HepG2 (cell line): ENCODE results near the gene ENDOD1. TPM values are rescaled to one million over a fixed set of nuclear protein-coding genes. Genes with fewer than 3 reads are reported as not detected.
A peak's percentile ranks its signal among the peaks of the same experiment; 100 is the strongest.

Experiments
- DR1 ChIP-seq: sonication (generic); formaldehyde crosslinking; IDR thresholded peaks from 2 replicates; pipeline ENCODE4 v1.8.0; 2021; ENCODE audit warnings: mild to moderate bottlenecking, missing genetic modification reagents, inconsistent platforms
- ERF ChIP-seq: IDR thresholded peaks from 2 replicates; pipeline ENCODE4 v1.6.1; 2018; ENCODE audit warnings: missing biosample characterization, missing genetic modification reagents
- ESRRA ChIP-seq: sonication (generic); formaldehyde crosslinking; IDR thresholded peaks from 2 replicates; pipeline ENCODE4 v1.5.1; 2020; ENCODE audit warnings: mild to moderate bottlenecking, low read depth, missing genetic modification reagents
- FOXP1 ChIP-seq, 2 experiments: fragments of 450-650 bp in 1 of 2; IDR thresholded peaks; 2 replicates each; pipeline ENCODE4 v1.6.1; 2017 to 2018; ENCODE audit warnings: antibody characterized with exemption in 1 of 2
- HDAC2 ChIP-seq: sonication (generic); formaldehyde crosslinking; IDR thresholded peaks from 2 replicates; pipeline ENCODE4 v1.4.0; 2020; ENCODE audit warnings: missing genetic modification reagents
- HOXA7 ChIP-seq: sonication (generic); formaldehyde crosslinking; IDR thresholded peaks from 2 replicates; pipeline ENCODE4 v1.8.1; 2022; ENCODE audit warnings: mild to moderate bottlenecking, missing genetic modification reagents, moderate library complexity
- REXO4 ChIP-seq: sonication (generic); formaldehyde crosslinking; IDR thresholded peaks from 2 replicates; pipeline ENCODE4 v1.8.0; 2022; ENCODE audit warnings: missing genetic modification reagents, mild to moderate bottlenecking, borderline replicate concordance
- ZFP62 ChIP-seq: sonication (generic); formaldehyde crosslinking; IDR thresholded peaks from 2 replicates; pipeline ENCODE4 v1.4.0; 2020; ENCODE audit warnings: missing genetic modification reagents
- ZNF124 ChIP-seq: sonication (generic); formaldehyde crosslinking; IDR thresholded peaks from 2 replicates; pipeline ENCODE4 v1.4.0; 2020; ENCODE audit warnings: missing genetic modification reagents
- ZNF644 ChIP-seq: IDR thresholded peaks from 2 replicates; pipeline ENCODE4 v1.6.1; 2016; ENCODE audit warnings: low read depth
- ZNF737 ChIP-seq: sonication (generic); formaldehyde crosslinking; IDR thresholded peaks from 2 replicates; pipeline ENCODE4 v1.5.0; 2020; ENCODE audit warnings: missing genetic modification reagents, mild to moderate bottlenecking, borderline replicate concordance
- ZNF816 ChIP-seq: sonication (generic); formaldehyde crosslinking; IDR thresholded peaks from 2 replicates; pipeline ENCODE4 v1.8.0; 2022; ENCODE audit warnings: missing genetic modification reagents, mild to moderate bottlenecking, borderline replicate concordance
- ZNF841 ChIP-seq: sonication (generic); formaldehyde crosslinking; IDR thresholded peaks from 2 replicates; pipeline ENCODE4 v1.8.1; 2023; ENCODE audit warnings: missing genetic modification reagents, borderline replicate concordance
- ZZZ3 ChIP-seq: sonication (generic); formaldehyde crosslinking; IDR thresholded peaks from 2 replicates; pipeline ENCODE4 v1.4.0; 2020; ENCODE audit warnings: missing genetic modification reagents, mild to moderate bottlenecking, borderline replicate concordance
- polyA plus RNA-seq, 8 experiments: library from polyadenylated mRNA; depleted of rRNA in 3 of 8; stranded (reverse) in 7 of 8; unstranded in 1 of 8; fragments of >200 nt; fragmentation: Illumina TruSeq in 4 of 8; extraction: Trizol in 4 of 8; gene quantifications; 2 replicates each; pipeline versions ENCODE4 v1.2.1 to v1.2.3, GENCODE V29; 2011 to 2016; ENCODE audit warnings: low read depth in 4 of 8, missing spikeins in 1 of 8, mixed read lengths in 1 of 8; ENCODE audit not compliant: insufficient read depth in 1 of 8
- total RNA-seq, 5 experiments: library from RNA; depleted of rRNA; stranded (reverse); fragments of >200 nt; fragmentation: Illumina TruSeq; extraction: Trizol; gene quantifications; 2 replicates each; pipeline ENCODE4 v1.2.3, GENCODE V29; 2016; ENCODE audit warnings: low read depth in 1 of 5
- TF ChIP-seq, protein P1 (sequence below): sonication (generic); formaldehyde crosslinking; conservative IDR thresholded peaks from 2 replicates; pipeline ENCODE4 v1.4.0; 2020; ENCODE audit warnings: mild to moderate bottlenecking, missing genetic modification reagents, moderate library complexity
- TF ChIP-seq, protein P2 (sequence below): sonication (generic); formaldehyde crosslinking; IDR thresholded peaks from 2 replicates; pipeline ENCODE4 v1.4.0; 2020; ENCODE audit warnings: missing genetic modification reagents
- TF ChIP-seq, protein P3 (sequence below), 2 experiments: IDR thresholded peaks; 2 replicates each; pipeline ENCODE4 v1.6.1; 2011 to 2012; ENCODE audit warnings: low read length in 2 of 2, borderline replicate concordance in 1 of 2, low read depth in 1 of 2, mild to moderate bottlenecking in 1 of 2, moderate library complexity in 1 of 2

ENDOD1 gene
- total and polyA plus RNA-seq, 2 of the 13 experiments (the other 11 are each of a cell fraction or from before 2014, with no cell fraction given), result 2.0 to 6.8 TPM

DNA sequence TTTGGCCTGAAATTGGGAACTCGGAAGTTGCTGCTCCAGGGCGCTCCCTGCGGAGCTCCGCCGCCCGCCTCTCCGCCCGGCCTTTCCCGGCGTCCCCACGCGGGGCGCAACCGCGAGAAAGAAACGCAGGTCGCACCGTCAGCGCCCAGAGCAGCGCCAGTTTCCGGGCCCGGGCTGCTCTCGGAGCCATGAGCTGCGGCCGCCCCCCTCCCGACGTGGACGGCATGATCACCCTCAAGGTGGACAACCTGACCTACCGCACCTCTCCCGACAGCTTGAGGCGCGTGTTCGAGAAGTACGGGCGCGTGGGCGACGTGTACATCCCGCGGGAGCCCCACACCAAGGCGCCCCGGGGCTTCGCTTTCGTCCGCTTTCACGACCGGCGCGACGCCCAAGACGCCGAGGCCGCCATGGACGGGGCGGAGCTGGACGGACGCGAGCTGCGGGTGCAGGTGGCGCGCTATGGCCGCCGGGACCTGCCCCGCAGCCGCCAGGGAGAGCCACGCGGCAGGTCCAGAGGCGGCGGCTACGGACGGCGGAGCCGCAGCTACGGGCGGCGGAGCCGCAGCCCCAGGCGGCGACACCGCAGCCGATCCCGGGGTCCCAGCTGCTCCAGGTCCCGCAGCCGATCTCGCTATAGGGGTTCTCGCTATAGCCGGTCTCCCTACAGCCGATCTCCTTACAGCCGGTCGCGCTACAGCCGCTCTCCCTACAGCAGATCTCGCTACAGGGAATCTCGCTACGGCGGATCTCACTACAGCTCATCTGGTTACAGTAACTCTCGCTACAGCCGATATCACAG, 22.4 kb upstream of the ENDOD1 start (continued):
- TF ChIP-seq, protein P1, sequence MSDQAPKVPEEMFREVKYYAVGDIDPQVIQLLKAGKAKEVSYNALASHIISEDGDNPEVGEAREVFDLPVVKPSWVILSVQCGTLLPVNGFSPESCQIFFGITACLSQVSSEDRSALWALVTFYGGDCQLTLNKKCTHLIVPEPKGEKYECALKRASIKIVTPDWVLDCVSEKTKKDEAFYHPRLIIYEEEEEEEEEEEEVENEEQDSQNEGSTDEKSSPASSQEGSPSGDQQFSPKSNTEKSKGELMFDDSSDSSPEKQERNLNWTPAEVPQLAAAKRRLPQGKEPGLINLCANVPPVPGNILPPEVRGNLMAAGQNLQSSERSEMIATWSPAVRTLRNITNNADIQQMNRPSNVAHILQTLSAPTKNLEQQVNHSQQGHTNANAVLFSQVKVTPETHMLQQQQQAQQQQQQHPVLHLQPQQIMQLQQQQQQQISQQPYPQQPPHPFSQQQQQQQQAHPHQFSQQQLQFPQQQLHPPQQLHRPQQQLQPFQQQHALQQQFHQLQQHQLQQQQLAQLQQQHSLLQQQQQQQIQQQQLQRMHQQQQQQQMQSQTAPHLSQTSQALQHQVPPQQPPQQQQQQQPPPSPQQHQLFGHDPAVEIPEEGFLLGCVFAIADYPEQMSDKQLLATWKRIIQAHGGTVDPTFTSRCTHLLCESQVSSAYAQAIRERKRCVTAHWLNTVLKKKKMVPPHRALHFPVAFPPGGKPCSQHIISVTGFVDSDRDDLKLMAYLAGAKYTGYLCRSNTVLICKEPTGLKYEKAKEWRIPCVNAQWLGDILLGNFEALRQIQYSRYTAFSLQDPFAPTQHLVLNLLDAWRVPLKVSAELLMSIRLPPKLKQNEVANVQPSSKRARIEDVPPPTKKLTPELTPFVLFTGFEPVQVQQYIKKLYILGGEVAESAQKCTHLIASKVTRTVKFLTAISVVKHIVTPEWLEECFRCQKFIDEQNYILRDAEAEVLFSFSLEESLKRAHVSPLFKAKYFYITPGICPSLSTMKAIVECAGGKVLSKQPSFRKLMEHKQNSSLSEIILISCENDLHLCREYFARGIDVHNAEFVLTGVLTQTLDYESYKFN (CRISPR knock-in tag), result peak; percentile 34; the same call in 1 of the 2 replicates
- TF ChIP-seq ZZZ3 (CRISPR knock-in tag) (no peak), ZNF816 (CRISPR knock-in tag) (no peak), HOXA7 (CRISPR knock-in tag) (no peak), ESRRA (0 out of 2 replicates have a peak, but pooled peaks have one; percentile 32), ZNF737 (no peak), ERF (CRISPR knock-in tag) (peak; percentile 55), ZNF841 (CRISPR knock-in tag) (no peak), HDAC2 (CRISPR knock-in tag) (0 out of 2 replicates have a peak, but pooled peaks have one; percentile 34), REXO4 (CRISPR knock-in tag) (no peak), FOXP1 (IDR thresholded peaks at IDR 0.05) (no peak), FOXP1 (CRISPR knock-in tag; IDR thresholded peaks at IDR 0.05) (no peak), DR1 (CRISPR knock-in tag) (peak; percentile 64), ZNF644 (CRISPR knock-in tag) (no peak), ZNF124 (CRISPR knock-in tag) (0 out of 2 replicates have a peak, but pooled peaks have one; percentile 52), ZFP62 (no peak)
- TF ChIP-seq, protein P2, sequence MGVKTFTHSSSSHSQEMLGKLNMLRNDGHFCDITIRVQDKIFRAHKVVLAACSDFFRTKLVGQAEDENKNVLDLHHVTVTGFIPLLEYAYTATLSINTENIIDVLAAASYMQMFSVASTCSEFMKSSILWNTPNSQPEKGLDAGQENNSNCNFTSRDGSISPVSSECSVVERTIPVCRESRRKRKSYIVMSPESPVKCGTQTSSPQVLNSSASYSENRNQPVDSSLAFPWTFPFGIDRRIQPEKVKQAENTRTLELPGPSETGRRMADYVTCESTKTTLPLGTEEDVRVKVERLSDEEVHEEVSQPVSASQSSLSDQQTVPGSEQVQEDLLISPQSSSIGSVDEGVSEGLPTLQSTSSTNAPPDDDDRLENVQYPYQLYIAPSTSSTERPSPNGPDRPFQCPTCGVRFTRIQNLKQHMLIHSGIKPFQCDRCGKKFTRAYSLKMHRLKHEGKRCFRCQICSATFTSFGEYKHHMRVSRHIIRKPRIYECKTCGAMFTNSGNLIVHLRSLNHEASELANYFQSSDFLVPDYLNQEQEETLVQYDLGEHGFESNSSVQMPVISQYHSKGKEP (CRISPR knock-in tag), result no peak; the same call in 1 of the 2 replicates
- TF ChIP-seq, protein P3, sequence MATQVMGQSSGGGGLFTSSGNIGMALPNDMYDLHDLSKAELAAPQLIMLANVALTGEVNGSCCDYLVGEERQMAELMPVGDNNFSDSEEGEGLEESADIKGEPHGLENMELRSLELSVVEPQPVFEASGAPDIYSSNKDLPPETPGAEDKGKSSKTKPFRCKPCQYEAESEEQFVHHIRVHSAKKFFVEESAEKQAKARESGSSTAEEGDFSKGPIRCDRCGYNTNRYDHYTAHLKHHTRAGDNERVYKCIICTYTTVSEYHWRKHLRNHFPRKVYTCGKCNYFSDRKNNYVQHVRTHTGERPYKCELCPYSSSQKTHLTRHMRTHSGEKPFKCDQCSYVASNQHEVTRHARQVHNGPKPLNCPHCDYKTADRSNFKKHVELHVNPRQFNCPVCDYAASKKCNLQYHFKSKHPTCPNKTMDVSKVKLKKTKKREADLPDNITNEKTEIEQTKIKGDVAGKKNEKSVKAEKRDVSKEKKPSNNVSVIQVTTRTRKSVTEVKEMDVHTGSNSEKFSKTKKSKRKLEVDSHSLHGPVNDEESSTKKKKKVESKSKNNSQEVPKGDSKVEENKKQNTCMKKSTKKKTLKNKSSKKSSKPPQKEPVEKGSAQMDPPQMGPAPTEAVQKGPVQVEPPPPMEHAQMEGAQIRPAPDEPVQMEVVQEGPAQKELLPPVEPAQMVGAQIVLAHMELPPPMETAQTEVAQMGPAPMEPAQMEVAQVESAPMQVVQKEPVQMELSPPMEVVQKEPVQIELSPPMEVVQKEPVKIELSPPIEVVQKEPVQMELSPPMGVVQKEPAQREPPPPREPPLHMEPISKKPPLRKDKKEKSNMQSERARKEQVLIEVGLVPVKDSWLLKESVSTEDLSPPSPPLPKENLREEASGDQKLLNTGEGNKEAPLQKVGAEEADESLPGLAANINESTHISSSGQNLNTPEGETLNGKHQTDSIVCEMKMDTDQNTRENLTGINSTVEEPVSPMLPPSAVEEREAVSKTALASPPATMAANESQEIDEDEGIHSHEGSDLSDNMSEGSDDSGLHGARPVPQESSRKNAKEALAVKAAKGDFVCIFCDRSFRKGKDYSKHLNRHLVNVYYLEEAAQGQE (IDR thresholded peaks at IDR 0.05; ENCODE audit: borderline replicate concordance in 1 of 2, low read depth in 1 of 2, low read length in 2 of 2), result 0 out of 4 replicates have a peak, but pooled peaks of 1 of the 2 experiments have one; percentile 22
